Epidermal melanocyte (primary cell): ENCODE data around the gene FGF22.
A peak's percentile ranks its signal among the peaks of the same experiment; 100 is the strongest.

Experiments used
- DNase-seq: peaks from one replicate; pipeline ENCODE4 v3.0.0; 2011; ENCODE audit warnings: low spot score; ENCODE audit not compliant: insufficient read length

The FGF22 gene

DNA sequence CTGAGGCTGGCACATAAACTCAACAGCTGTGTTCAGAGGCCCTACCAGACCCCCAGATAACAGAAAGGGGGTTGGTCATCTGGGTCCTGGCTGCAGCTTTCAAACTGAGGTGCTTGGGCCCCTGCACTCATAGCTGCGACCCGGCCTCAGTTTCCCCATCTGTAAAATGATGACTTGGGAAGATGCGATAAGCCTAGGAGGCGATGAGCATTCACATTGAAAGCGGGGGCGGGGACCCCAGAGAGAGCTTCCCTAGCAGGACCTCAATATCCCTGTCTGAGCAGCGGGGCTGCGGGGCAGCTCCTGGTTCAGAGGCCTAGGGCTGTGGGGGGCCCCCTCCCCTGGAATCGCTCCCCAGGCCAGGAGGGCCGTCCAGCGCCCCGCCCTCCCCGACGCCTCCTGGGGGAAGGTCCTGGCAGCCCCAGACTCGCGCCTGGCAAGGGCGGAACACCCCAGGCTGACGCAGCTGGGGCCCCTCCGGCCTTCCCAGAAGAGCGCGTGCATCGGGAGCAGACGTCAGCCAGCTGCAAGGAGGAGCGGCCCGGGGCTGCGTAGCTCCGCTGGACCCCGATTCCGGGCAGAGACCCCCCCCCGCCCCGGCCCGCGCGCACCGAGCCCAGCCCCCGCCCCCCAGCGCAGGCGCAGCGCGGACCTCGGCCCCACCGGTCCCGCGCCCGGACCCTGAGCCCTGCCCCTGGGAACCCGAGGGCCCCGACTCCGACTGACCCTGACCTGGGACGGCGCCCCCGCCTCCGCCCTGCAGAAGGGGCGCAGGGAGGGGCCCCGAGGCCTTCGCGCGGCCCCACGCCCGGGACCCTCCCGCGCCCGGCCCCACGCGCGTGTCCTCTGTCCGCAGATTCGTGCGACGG lies 40.0 kb downstream of the FGF22 start:
- DNase-seq = peak; percentile 73

DNA sequence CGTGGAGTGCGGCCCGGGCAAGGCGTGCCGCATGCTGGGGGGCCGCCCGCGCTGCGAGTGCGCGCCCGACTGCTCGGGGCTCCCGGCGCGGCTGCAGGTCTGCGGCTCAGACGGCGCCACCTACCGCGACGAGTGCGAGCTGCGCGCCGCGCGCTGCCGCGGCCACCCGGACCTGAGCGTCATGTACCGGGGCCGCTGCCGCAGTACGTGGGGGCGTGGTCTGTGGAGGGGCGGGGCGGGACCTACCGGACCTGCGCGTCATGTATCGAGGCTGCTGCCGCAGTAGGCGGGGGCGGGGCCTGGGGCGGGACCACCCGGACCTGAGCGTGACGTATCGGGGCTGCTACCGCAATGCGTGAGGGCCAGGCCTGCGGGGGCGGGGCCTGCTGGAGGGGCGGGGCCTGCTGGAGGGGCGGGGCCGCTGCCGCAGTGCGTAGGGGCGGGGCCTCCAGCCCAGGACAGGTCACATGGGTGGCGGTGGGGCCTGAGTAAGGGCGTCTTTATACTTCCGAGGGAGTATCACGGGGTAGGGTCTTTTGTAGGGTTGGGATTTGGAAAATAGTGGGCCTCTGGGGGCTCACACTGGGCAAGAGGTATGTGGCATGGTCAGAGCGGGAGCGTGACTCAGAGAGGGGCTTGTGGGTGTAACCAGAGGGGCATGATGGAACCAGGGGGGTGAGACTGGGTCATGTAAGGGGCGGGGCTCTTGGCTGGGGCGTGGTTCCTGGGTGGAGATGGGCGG lies 40.8 kb downstream of the FGF22 start:
- peak; percentile 98 for DNase-seq

DNA sequence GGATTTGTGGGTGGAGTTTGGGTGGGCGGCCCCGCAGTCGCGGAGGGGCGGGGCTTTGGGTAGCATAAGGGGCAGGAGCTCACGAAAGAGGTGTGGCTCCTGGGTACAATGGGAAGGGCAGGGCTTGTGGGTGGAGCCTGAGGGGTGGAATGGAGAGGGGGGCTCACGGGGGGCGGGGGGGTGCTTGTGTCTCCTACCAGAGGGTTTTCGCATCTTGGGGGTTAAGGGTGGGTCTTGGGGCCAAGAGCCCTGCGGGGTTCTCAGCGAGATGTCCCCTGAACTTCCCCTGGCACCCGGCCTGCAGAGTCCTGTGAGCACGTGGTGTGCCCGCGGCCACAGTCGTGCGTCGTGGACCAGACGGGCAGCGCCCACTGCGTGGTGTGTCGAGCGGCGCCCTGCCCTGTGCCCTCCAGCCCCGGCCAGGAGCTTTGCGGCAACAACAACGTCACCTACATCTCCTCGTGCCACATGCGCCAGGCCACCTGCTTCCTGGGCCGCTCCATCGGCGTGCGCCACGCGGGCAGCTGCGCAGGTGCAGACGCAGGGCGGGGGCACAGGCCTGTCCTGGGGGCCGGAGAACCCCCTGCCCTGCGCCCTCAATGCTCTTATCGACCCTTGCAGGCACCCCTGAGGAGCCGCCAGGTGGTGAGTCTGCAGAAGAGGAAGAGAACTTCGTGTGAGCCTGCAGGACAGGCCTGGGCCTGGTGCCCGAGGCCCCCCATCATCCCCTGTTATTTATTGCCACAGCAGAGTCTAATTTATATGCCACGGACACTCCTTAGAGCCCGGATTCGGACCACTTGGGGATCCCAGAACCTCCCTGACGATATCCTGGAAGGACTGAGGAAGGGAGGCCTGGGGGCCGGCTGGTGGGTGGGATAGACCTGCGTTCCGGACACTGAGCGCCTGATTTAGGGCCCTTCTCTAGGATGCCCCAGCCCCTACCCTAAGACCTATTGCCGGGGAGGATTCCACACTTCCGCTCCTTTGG lies 41.6 kb downstream of the FGF22 start:
- DNase-seq = peak; percentile 70

DNA sequence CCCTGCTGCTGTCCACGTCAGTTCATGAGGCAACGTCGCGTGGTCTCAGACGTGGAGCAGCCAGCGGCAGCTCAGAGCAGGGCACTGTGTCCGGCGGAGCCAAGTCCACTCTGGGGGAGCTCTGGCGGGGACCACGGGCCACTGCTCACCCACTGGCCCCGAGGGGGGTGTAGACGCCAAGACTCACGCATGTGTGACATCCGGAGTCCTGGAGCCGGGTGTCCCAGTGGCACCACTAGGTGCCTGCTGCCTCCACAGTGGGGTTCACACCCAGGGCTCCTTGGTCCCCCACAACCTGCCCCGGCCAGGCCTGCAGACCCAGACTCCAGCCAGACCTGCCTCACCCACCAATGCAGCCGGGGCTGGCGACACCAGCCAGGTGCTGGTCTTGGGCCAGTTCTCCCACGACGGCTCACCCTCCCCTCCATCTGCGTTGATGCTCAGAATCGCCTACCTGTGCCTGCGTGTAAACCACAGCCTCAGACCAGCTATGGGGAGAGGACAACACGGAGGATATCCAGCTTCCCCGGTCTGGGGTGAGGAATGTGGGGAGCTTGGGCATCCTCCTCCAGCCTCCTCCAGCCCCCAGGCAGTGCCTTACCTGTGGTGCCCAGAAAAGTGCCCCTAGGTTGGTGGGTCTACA lies 43.1 kb downstream of the FGF22 start:
- no peak for DNase-seq

DNA sequence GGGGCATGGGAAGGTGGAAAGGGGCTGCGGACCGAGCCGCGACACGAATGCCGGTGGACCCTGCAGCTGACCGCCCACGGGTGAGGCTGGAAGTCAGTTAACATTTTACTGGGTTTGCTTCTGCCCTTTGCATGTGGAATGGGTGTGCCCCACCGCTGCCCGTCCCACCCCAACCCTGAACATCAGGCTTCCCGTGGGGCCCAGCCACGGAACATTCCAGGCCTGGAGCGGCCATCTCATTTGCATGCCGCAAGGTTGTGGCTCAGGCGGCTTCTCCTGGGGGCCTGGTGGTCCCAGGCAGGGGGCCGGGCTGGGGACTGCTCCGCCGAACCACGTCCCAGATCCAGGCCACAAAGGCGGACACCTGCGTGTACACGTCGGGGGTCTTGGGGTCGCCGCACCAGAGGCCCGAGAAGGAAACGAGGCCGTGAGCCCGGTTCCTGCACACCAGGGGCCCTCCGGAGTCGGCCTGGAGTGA lies 45.8 kb downstream of the FGF22 start:
- no peak for DNase-seq

DNA sequence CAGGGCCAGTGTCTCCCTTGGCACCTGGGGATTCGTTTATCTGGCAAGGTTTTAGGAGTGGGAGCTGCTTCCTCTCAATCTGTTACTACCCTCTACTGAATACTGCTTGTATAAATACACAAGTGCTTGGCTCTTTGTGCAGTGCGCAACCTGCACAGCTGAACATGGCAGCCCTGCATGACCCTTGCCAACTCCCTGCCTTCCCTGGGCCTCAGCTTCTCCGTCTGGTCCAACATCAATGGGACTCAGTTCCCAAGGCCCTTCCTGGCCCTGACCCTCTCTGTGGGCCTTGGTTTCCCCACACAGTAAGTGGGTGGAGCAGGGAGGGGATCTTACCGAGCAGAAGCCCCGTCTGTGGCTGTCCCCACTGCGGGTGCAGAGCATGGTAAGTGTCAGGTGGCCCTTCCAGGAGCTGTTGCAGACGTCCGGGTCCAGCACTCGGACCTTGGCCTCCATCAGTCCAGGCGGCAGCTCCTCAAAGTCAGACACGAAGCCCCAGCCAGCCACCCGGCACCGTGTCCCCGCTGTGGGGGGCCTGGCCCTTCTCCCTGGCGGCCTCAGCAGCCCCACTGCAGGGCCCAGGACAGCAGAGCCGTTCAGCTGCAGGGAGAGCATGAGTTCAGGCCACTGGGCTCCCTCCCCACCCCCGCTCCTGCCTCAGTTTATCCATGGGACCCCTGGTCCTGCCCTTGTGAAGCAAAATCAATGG lies 47.1 kb downstream of the FGF22 start:
- DNase-seq = no peak

DNA sequence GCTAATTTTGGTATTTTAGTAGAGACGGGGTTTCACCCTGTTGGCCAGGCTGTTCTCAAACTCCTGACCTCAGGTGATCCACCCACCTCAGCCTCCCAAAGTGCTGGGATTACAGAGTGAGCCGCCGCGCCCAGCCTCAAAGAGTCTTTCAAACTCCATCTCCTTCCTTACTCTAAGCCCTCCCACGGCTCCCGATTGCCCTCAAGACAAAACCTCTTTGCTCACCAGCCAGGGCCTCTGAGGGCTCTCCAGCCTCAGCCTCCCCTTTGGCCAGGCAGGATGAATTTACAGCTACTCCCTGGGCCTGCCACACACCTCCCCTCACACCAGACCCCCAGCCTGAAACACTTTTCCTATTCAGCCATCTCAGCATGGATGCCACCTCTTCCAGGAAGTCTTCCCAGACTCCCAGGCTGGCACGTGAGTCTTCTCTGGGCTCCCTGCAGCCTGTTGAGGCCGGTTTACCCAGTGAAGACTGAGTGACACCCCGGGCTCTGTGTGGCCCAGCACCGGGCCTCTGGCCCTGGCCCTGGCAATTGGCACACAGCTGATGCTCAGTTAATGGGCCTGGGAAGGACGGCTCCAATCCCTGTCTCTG lies 48.0 kb downstream of the FGF22 start:
- no peak for DNase-seq

DNA sequence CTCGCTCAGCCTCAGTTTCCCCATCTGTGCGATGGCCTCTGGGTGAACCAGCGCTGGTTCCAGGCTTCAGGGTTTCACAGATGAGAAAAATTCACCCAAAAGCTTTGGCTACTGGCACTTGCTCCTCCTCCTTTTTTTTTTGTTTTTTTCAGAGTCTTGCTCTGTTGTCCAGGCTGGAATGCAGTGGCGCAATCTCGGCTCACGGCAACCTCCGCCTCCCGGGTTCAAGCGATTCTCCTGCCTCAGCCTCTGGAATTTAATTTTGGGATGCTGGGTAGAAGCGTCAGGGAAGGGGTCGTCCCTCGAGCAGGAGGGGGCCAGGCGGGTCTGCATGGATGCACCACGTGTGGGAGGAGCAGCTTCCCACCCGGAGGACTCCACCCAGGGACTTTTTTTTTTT lies 48.5 kb downstream of the FGF22 start:
- DNase-seq = no peak

DNA sequence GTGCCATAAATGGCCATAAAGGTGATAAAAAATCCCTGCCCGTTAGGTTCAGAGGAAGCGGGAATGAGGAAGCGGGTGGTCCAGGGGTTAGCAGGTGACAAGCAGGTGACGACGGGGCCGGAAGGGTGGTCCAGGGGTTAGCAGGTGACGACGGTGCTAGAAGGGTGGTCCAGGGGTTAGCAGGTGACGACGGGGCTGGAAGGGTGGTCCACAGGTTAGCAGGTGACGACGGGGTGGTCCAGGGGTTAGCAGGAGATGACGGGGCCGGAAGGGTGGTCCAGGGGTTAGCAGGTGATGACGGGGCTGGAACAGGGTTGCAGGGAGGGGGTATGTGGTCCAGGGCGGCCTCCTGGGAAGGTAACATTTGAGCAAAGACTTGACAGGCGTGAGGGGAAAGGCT lies 49.3 kb downstream of the FGF22 start:
- DNase-seq = no peak

DNA sequence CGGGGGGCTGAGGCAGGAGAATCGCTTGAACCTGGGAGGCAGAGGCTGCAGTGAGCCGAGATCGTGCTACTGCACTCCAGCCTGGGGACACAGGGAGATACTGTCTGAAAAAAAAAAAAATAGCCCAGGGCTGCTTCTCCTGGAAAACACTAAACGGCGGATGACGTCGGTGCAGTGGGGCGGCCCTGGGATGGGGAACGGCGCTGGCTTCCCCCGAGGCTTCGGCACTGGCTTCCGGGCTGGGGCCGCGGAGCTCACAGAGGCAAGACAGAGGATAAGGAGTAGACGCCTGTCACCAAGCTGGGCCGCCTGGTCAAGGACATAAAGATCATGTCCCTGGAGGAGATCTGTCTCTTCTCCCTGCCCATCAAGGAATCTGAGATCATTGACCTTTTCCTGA lies 50.5 kb downstream of the FGF22 start:
- no peak for DNase-seq
